Astrocyte of the spinal cord (primary cell): ENCODE data around the gene AIPL1.

Experiments used
- DNase-seq: peaks from one replicate; pipeline ENCODE4 v3.0.0; 2011; ENCODE audit warnings: low read depth, low spot score
- H3K4me3 ChIP-seq: 2 replicates; pipeline ENCODE4 v1.5.1; 2011; ENCODE audit warnings: low read depth, mild to moderate bottlenecking, low read length, moderate library complexity
- CTCF ChIP-seq: IDR thresholded peaks from 2 replicates; pipeline ENCODE4 v1.5.1; 2012; ENCODE audit warnings: low read depth, mild to moderate bottlenecking, low read length, inconsistent platforms
- in situ Hi-C: cut with HindIII; loops from 2 replicates; pipeline ENCODE4 v1.10.0; 2017; ENCODE audit warnings: low sequenced_read_pairs

The AIPL1 gene

GRCh38 chr17:6461792-6462524 lies 27.0 kb upstream of the AIPL1 start:
- in situ Hi-C loops, result no loop called here
- TF ChIP-seq CTCF, result no peak
- no peak overlapping the region for H3K4me3 ChIP-seq
- no peak for DNase-seq

DNA sequence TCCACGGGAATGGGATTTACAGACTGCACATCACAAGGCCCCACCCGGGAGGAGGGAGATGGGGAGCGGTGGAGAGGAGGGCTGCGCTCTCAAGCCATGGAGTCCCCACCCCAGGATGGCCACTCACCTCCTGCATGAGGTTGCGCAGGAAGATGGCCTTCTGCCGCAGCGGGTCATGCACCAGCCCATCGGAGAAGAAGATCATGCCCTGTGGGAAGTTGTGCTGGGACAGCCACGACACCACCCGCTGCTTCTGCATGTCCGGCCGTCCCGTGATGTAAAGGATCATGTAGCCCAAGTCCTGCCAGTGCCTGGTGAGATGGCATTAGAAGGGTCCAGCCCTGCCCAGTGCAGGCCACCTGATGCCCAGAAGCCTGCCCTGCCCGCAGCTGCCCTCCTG lies 26.3 kb upstream of the AIPL1 start:
- TF ChIP-seq CTCF, result no peak
- H3K4me3 ChIP-seq, result no peak overlapping the region
- in situ Hi-C loops, result no loop called here
- DNase-seq, result no peak

DNA sequence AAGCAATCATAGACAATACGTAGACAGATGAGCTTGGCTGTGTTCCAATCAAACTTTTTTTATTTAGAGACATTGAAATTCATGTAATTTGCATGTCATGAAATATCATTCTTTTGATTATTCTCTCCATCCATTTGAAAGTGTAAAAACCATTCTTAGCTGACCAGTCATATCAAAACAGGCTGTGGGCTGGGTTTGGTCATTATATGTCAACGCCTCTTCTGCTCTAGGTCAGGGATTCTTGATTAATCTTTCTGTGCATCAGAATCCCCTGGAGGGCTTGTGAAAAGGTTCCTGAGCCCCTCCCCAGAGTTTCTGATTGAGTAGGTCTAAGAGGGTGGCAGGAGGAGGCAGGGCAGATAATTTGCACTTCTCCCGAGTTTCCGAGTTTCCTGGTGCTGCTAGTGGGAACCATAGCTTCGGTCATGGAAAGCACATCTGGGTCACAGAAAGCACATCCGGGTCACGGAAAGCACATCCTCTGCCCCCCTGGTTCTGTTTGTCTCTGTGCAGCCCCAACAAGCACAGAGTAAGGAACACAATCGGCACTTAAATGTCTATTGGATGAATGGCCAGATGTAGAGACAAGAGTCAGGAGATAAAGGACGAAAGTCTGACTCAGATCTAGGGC lies 25.7 kb upstream of the AIPL1 start:
- in situ Hi-C loops, result no loop called here
- H3K4me3 ChIP-seq, result no peak overlapping the region

GRCh38 chr17:6458460-6458950 lies 23.6 kb upstream of the AIPL1 start:
- in situ Hi-C loops, result no loop called here
- H3K4me3 ChIP-seq, result no peak overlapping the region
- DNase-seq, result no peak
- TF ChIP-seq CTCF, result no peak

More for the DNA sequence above, 25.7 kb upstream of the AIPL1 start:
- TF ChIP-seq CTCF, result no peak
- no peak for DNase-seq

DNA sequence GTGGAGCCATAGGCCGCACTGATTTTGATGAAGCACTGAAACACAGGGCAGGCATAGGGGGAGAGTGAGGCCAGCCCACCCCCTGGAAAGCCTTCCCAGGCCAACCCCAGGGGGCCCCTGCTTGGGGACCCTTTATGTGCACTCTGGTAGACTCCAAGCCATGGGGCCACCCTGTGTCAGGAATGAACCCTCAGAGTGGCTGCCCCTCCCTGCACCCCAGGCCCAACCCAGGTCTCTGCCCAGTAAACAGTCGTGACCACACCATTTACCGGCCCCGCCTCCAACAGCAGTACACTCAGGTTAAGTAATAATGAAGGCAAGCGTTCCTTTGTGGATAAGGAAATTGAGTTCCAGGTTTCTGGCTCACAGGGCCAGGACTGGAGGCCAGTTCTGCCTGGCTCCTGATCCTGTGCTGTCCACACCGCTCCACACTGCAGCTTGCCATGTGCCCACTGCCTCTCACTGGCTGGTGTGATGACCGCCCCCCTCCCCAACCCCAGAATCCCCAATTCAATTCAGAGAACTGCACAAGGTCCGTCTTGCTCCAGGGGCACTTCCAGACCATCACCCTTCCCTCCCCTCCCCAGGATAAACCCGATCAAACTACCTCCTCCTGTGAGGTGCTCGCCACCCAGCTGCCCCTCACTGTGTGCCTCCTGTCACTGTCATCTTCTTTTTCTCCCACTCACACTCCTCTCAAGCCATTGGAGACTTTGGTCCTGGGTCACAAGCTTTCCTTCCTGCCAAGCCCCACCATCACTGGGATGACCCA lies 23.0 kb upstream of the AIPL1 start:
- H3K4me3 ChIP-seq, result no peak overlapping the region
- DNase-seq, result no peak
- in situ Hi-C loops, result no loop called here
- no peak for TF ChIP-seq CTCF

- no peak for TF ChIP-seq CTCF
- H3K4me3 ChIP-seq, result no peak overlapping the region
- in situ Hi-C loops, result no loop called here
- DNase-seq, result peak; percentile 28
These were observed 22.2 kb upstream of the AIPL1 start for GRCh38 chr17:6456914-6457687.
